IMR-90 (cell line): ENCODE measurements around the gene FITM2. TPM values are rescaled to one million over a fixed set of nuclear protein-coding genes. Genes with fewer than 3 reads are reported as not detected.

Source experiments
- ATAC-seq: fragments of 200-7000 bp; cut with Tn5 transposase; 2 replicates; pipeline ENCODE4 v1.9.1; 2020; ENCODE audit warnings: low read depth, mild to moderate bottlenecking, moderate library complexity
- BruUV-seq: library from RNA; stranded (reverse); fragments of 400-500 nt; replicated peaks from 2 replicates; lab custom pipeline; 2021; lab: Mats Ljungman, UMichigan
- CTCF ChIA-PET: fragments of 300-600 bp; formaldehyde crosslinking; extraction: SDS; loops from one replicate; lab custom pipeline; 2021; ENCODE audit warnings: antibody characterized with exemption; lab: Yijun Ruan, JAX
- POLR2A ChIA-PET: fragments of 300-600 bp; sonication (Branson Sonifier 250); formaldehyde crosslinking; loops from one replicate; lab custom pipeline; 2022; ENCODE audit warnings: antibody characterized with exemption; ENCODE audit not compliant: unreplicated experiment; lab: Charles Lee
- DNase-seq: peaks from one replicate; pipeline ENCODE4 v3.0.0; 2013
- H2AFZ ChIP-seq: replicated peaks from 2 replicates; pipeline ENCODE3; 2013; ENCODE audit warnings: low read length, mild to moderate bottlenecking; ENCODE audit not compliant: poor library complexity
- H2AK5ac ChIP-seq: 2 replicates; pipeline ENCODE4 v1.6.1; 2013; ENCODE audit warnings: low read depth, low read length, inconsistent platforms
- H2AK9ac ChIP-seq: replicated peaks from 2 replicates; pipeline ENCODE3; 2013; ENCODE audit warnings: mild to moderate bottlenecking, low read depth, low read length, moderate library complexity; ENCODE audit not compliant: poor library complexity
- H2BK120ac ChIP-seq: 2 replicates; pipeline ENCODE4 v1.6.1; 2013; ENCODE audit warnings: low read depth, low read length, inconsistent platforms
- H2BK15ac ChIP-seq: 3 replicates; pipeline ENCODE4 v1.6.1; 2013; ENCODE audit warnings: low read depth, low read length, inconsistent platforms
- H2BK20ac ChIP-seq: 2 replicates; pipeline ENCODE4 v1.6.1; 2013; ENCODE audit warnings: low read depth, mild to moderate bottlenecking, inconsistent platforms, low read length, moderate library complexity
- H2BK5ac ChIP-seq: 2 replicates; pipeline ENCODE4 v1.6.1; 2013; ENCODE audit warnings: mild to moderate bottlenecking, low read depth, low read length, inconsistent platforms; ENCODE audit not compliant: poor library complexity, severe bottlenecking
- H3K14ac ChIP-seq: replicated peaks from 2 replicates; pipeline ENCODE4 v1.6.1; 2013; ENCODE audit warnings: low read depth, low read length, inconsistent platforms
- H3K18ac ChIP-seq: 2 replicates; pipeline ENCODE4 v1.6.1; 2013; ENCODE audit warnings: low read depth, low read length, control low read depth
- H3K23ac ChIP-seq: 2 replicates; pipeline ENCODE4 v1.6.1; 2013; ENCODE audit warnings: low read depth, low read length, inconsistent platforms
- H3K27ac ChIP-seq: 2 replicates; pipeline ENCODE4 v1.5.1; 2013; ENCODE audit warnings: mild to moderate bottlenecking, control low read depth, low read length; ENCODE audit not compliant: insufficient read depth
- H3K27me3 ChIP-seq: 2 replicates; pipeline ENCODE4 v1.6.1; 2013; ENCODE audit warnings: low read length; ENCODE audit not compliant: control insufficient read depth, insufficient read depth
- H3K36me3 ChIP-seq: 2 replicates; pipeline ENCODE4 v1.6.1; 2013; ENCODE audit warnings: low read length, mixed read lengths; ENCODE audit not compliant: control insufficient read depth, insufficient read depth
- H3K4ac ChIP-seq: 2 replicates; pipeline ENCODE4 v1.6.1; 2013; ENCODE audit warnings: low read depth, low read length, inconsistent platforms
- H3K4me1 ChIP-seq: 2 replicates; pipeline ENCODE4 v1.6.1; 2013; ENCODE audit warnings: low read length, mixed read lengths; ENCODE audit not compliant: control insufficient read depth, insufficient read depth
- H3K4me2 ChIP-seq: 2 replicates; pipeline ENCODE4 v1.6.1; 2013; ENCODE audit warnings: low read depth, mild to moderate bottlenecking, control low read depth, low read length, moderate library complexity
- H3K4me3 ChIP-seq: 2 replicates; pipeline ENCODE4 v1.5.1; 2013; ENCODE audit warnings: low read depth, mild to moderate bottlenecking, control low read depth, low read length, moderate library complexity; ENCODE audit not compliant: insufficient read depth
- H3K56ac ChIP-seq: 2 replicates; pipeline ENCODE4 v1.6.1; 2013; ENCODE audit warnings: low read length, inconsistent platforms; ENCODE audit not compliant: insufficient read depth; ENCODE audit errors: extremely low read depth
- H3K79me1 ChIP-seq, 2 experiments: 2 replicates each; pipeline ENCODE4 v1.6.1; 2013; ENCODE audit warnings: low read length in 2 of 2, inconsistent platforms in 1 of 2, low read depth in 1 of 2
- H3K9ac ChIP-seq: 2 replicates; pipeline ENCODE4 v1.6.1; 2013; ENCODE audit warnings: low read depth, low read length, control low read depth
- H3K9me1 ChIP-seq: 2 replicates; pipeline ENCODE4 v1.6.1; 2013; ENCODE audit warnings: low read length, inconsistent platforms; ENCODE audit not compliant: insufficient read depth
- H3K9me3 ChIP-seq: 2 replicates; pipeline ENCODE4 v1.6.1; 2013; ENCODE audit warnings: low read length; ENCODE audit not compliant: control insufficient read depth, insufficient read depth
- H4K20me1 ChIP-seq: 2 replicates; pipeline ENCODE4 v1.6.1; 2013; ENCODE audit warnings: low read length, inconsistent platforms; ENCODE audit not compliant: insufficient read depth
- H4K5ac ChIP-seq: 2 replicates; pipeline ENCODE4 v1.6.1; 2013; ENCODE audit warnings: mild to moderate bottlenecking, low read depth, low read length, control low read depth
- H4K8ac ChIP-seq, 2 experiments: 2 replicates each; pipeline ENCODE4 v1.6.1; 2013; ENCODE audit warnings: low read depth in 2 of 2, low read length in 2 of 2, control low read depth in 1 of 2, inconsistent platforms in 1 of 2
- H4K91ac ChIP-seq: 2 replicates; pipeline ENCODE4 v1.6.1; 2013; ENCODE audit warnings: low read depth, low read length, inconsistent platforms; ENCODE audit not compliant: insufficient read depth
- BHLHE40 ChIP-seq: fragments of 150-350 bp; IDR thresholded peaks from 2 replicates; pipeline ENCODE4 v1.6.1; 2016; ENCODE audit warnings: mild to moderate bottlenecking, low read depth, low read length
- CEBPB ChIP-seq: IDR thresholded peaks from 2 replicates; pipeline ENCODE4 v1.6.1; 2012; ENCODE audit warnings: low read depth, low read length, improper control_type of control experiment
- CHD1 ChIP-seq: IDR thresholded peaks from 2 replicates; pipeline ENCODE4 v1.6.1; 2012; ENCODE audit warnings: low read depth, low read length, improper control_type of control experiment
- FOS ChIP-seq: fragments of 150-350 bp; IDR thresholded peaks from 2 replicates; pipeline ENCODE4 v1.6.1; 2016; ENCODE audit warnings: low read depth, low read length
- MAFK ChIP-seq: IDR thresholded peaks from 2 replicates; pipeline ENCODE4 v1.6.1; 2012; ENCODE audit warnings: low read depth, low read length, improper control_type of control experiment
- MAZ ChIP-seq: IDR thresholded peaks from 2 replicates; pipeline ENCODE4 v1.6.1; 2012; ENCODE audit warnings: low read depth, mild to moderate bottlenecking, low read length, improper control_type of control experiment, moderate library complexity, borderline replicate concordance
- MXI1 ChIP-seq: IDR thresholded peaks from 2 replicates; pipeline ENCODE4 v1.6.1; 2012; ENCODE audit warnings: low read depth, mild to moderate bottlenecking, low read length, moderate library complexity, borderline replicate concordance
- NFE2L2 ChIP-seq: fragments of 150-350 bp; IDR thresholded peaks from 2 replicates; pipeline ENCODE4 v1.6.1; 2016; ENCODE audit warnings: low read depth, mild to moderate bottlenecking, low read length
- RAD21 ChIP-seq: IDR thresholded peaks from 2 replicates; pipeline ENCODE4 v1.6.1; 2012; ENCODE audit warnings: low read length, improper control_type of control experiment
- RCOR1 ChIP-seq: IDR thresholded peaks from 2 replicates; pipeline ENCODE4 v1.6.1; 2012; ENCODE audit warnings: mild to moderate bottlenecking, low read length, improper control_type of control experiment; ENCODE audit not compliant: insufficient replicate concordance
- RFX5 ChIP-seq: IDR thresholded peaks from 2 replicates; pipeline ENCODE4 v1.8.0; 2012; ENCODE audit warnings: low read depth, mild to moderate bottlenecking, low read length, moderate library complexity
- SMC3 ChIP-seq: fragments of 150-350 bp; IDR thresholded peaks from 2 replicates; pipeline ENCODE4 v1.6.1; 2016; ENCODE audit warnings: low read depth, mild to moderate bottlenecking, antibody characterized with exemption, low read length, moderate library complexity
- WGBS, 2 experiments: methylation state at CpG; one replicate each; pipeline versions ENCODE4 v1.1.5 to v1.1.7; 2013; ENCODE audit warnings: missing lambda C conversion rate in 2 of 2; ENCODE audit not compliant: insufficient read length in 1 of 2; ENCODE audit errors: extremely low coverage in 2 of 2; 5-methylcytosine and 5-hydroxymethylcytosine counted together
- dilution Hi-C: fragments of 300-500 bp; cut with HindIII; formaldehyde crosslinking; loops from one replicate; pipeline ENCODE4 v1.14.3; 2018; ENCODE audit warnings: low sequenced_read_pairs; ENCODE audit not compliant: unreplicated experiment
- in situ Hi-C: fragments of 300-500 bp; cut with MboI; formaldehyde crosslinking; loops from 3 replicates; pipeline ENCODE4 v1.14.3; 2019; ENCODE audit warnings: low sequenced_read_pairs, inconsistent platforms, mixed read lengths
- intact Hi-C: fragments of 100-400 bp; cut with micrococcal nuclease; formaldehyde crosslinking; loops from 2 replicates; pipeline ENCODE4 v1.10.0; 2022
- polyA plus RNA-seq, 3 experiments: library from polyadenylated mRNA; depleted of rRNA; stranded (reverse); fragments of >200 nt; gene quantifications; 2 replicates each; pipeline ENCODE4 v1.2.3, GENCODE V29; 2012; ENCODE audit warnings: low replicate concordance in 1 of 3
- total RNA-seq: library from RNA; depleted of rRNA; stranded (reverse); fragments of >200 nt; gene quantifications from 2 replicates; pipeline ENCODE4 v1.2.3, GENCODE V29; 2012
- TF ChIP-seq, protein P1 (sequence below): conservative IDR thresholded peaks from 2 replicates; pipeline ENCODE4 v1.5.1; 2012; ENCODE audit warnings: mild to moderate bottlenecking, low read depth, low read length, improper control_type of control experiment
- TF ChIP-seq, protein P2 (sequence below): fragments of 150-350 bp; IDR thresholded peaks from 2 replicates; pipeline ENCODE4 v1.6.1; 2016; ENCODE audit warnings: low read depth, mild to moderate bottlenecking, low read length, moderate library complexity, borderline replicate concordance
- TF ChIP-seq, protein P3 (sequence below): fragments of 150-350 bp; IDR thresholded peaks from 2 replicates; pipeline ENCODE4 v1.6.1; 2017; ENCODE audit warnings: mild to moderate bottlenecking, antibody characterized with exemption, low read length, low read depth

The FITM2 gene
- total and polyA plus RNA-seq, 2 of the 4 experiments (the other 2 are of a cell fraction): 3.4 to 6.5 TPM

DNA sequence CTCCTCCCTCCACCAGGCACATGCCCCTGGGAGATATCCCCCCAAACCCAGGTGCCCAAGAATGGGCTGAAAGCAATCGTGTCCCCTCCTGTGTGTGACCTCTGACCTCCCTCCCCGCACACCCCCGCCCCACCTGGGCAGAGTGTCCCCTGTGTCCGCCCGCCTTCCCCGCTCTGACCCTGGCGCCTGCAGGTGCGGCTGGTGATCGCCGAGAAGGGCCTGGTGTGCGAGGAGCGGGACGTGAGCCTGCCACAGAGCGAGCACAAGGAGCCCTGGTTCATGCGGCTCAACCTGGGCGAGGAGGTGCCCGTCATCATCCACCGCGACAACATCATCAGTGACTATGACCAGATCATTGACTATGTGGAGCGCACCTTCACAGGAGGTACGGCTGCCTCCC lies 54.0 kb downstream of the FITM2 start:
- Histone ChIP-seq H3K9ac (no peak overlapping the region), H3K14ac (no peak overlapping the region), H4K5ac (no peak overlapping the region), H3K27me3 (peaks cover 7% of the 10 kb centered on the region; the same call in 1 of the 2 replicates), H2BK5ac (no peak overlapping the region), H2AFZ (no peak overlapping the region), H4K91ac (no peak overlapping the region), H3K18ac (no peak overlapping the region), H2AK5ac (no peak overlapping the region), H3K4me3 (no peak overlapping the region), H2BK15ac (no peak overlapping the region), H2AK9ac (no peak overlapping the region), H2BK20ac (no peak overlapping the region), H3K79me1 (no peaks in the 10 kb centered on the region), H3K4me1 (no peaks in the 10 kb centered on the region), H2BK120ac (no peak overlapping the region), H3K27ac (no peak overlapping the region), H3K23ac (no peak overlapping the region), H3K9me1 (no peaks in the 10 kb centered on the region), H4K20me1 (no peaks in the 10 kb centered on the region), H3K36me3 (no peaks in the 10 kb centered on the region), H3K9me3 (no peaks in the 10 kb centered on the region), H3K4me2 (no peak overlapping the region), H3K4ac (no peak overlapping the region), H4K8ac (no peak overlapping the region), H3K56ac (no peak overlapping the region)
- DNase-seq (no peak), ATAC-seq (no peak)
- dilution Hi-C loops: no loop called here
- POLR2A ChIA-PET: no interaction called here
- 80% methylated on average over 6 of the region's 21 CpGs; no CpG with 5 or more reads in 1 of the 2 experiments for WGBS, 2 experiments
- intact Hi-C loops: no loop called here
- in situ Hi-C loops: no loop called here
- TF ChIP-seq BHLHE40 (no peak), RCOR1 (no peak), NFE2L2 (no peak), MXI1 (no peak), RFX5 (no peak), RAD21 (no peak), SMC3 (no peak), MAFK (no peak), CEBPB (no peak), MAZ (no peak), CHD1 (no peak), FOS (no peak)
- TF ChIP-seq, protein P1, sequence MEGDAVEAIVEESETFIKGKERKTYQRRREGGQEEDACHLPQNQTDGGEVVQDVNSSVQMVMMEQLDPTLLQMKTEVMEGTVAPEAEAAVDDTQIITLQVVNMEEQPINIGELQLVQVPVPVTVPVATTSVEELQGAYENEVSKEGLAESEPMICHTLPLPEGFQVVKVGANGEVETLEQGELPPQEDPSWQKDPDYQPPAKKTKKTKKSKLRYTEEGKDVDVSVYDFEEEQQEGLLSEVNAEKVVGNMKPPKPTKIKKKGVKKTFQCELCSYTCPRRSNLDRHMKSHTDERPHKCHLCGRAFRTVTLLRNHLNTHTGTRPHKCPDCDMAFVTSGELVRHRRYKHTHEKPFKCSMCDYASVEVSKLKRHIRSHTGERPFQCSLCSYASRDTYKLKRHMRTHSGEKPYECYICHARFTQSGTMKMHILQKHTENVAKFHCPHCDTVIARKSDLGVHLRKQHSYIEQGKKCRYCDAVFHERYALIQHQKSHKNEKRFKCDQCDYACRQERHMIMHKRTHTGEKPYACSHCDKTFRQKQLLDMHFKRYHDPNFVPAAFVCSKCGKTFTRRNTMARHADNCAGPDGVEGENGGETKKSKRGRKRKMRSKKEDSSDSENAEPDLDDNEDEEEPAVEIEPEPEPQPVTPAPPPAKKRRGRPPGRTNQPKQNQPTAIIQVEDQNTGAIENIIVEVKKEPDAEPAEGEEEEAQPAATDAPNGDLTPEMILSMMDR: no peak
- TF ChIP-seq, protein P2, sequence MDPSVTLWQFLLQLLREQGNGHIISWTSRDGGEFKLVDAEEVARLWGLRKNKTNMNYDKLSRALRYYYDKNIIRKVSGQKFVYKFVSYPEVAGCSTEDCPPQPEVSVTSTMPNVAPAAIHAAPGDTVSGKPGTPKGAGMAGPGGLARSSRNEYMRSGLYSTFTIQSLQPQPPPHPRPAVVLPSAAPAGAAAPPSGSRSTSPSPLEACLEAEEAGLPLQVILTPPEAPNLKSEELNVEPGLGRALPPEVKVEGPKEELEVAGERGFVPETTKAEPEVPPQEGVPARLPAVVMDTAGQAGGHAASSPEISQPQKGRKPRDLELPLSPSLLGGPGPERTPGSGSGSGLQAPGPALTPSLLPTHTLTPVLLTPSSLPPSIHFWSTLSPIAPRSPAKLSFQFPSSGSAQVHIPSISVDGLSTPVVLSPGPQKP: no peak
- TF ChIP-seq, protein P3, sequence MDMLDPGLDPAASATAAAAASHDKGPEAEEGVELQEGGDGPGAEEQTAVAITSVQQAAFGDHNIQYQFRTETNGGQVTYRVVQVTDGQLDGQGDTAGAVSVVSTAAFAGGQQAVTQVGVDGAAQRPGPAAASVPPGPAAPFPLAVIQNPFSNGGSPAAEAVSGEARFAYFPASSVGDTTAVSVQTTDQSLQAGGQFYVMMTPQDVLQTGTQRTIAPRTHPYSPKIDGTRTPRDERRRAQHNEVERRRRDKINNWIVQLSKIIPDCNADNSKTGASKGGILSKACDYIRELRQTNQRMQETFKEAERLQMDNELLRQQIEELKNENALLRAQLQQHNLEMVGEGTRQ: no peak
- CTCF ChIA-PET: no interaction called here
- no TSS peak for BruUV-seq
